Osteocyte (in vitro differentiated cells): ENCODE data around the gene RARS2. TPM values are rescaled to one million over a fixed set of nuclear protein-coding genes. Genes with fewer than 3 reads are reported as not detected.

ENCODE experiments used
- DNase-seq: peaks from one replicate; pipeline ENCODE4 v3.0.0; 2021; ENCODE audit warnings: mixed read lengths; ENCODE audit not compliant: unreplicated experiment; ENCODE audit errors: extremely low spot score
- H3K27ac Mint-ChIP-seq: one replicate; pipeline ENCODE4 v1.8.0; 2021; ENCODE audit warnings: mild to moderate bottlenecking, mixed read lengths; ENCODE audit not compliant: unreplicated experiment
- H3K27me3 Mint-ChIP-seq: one replicate; pipeline ENCODE4 v1.8.0; 2021; ENCODE audit warnings: mixed read lengths; ENCODE audit not compliant: unreplicated experiment
- H3K36me3 Mint-ChIP-seq: one replicate; pipeline ENCODE4 v1.8.0; 2021; ENCODE audit warnings: mixed read lengths; ENCODE audit not compliant: unreplicated experiment
- H3K4me1 Mint-ChIP-seq: one replicate; pipeline ENCODE4 v1.8.0; 2021; ENCODE audit warnings: mixed read lengths; ENCODE audit not compliant: unreplicated experiment
- H3K4me3 Mint-ChIP-seq: one replicate; pipeline ENCODE4 v1.8.0; 2021; ENCODE audit warnings: mild to moderate bottlenecking, moderate library complexity, mixed read lengths; ENCODE audit not compliant: unreplicated experiment
- H3K9me3 Mint-ChIP-seq: one replicate; pipeline ENCODE4 v1.8.0; 2021; ENCODE audit warnings: mixed read lengths; ENCODE audit not compliant: unreplicated experiment
- long read RNA-seq: library from polyadenylated mRNA; unstranded; transcript quantifications from one replicate; pipeline ENCODE4 v2.0.0, GENCODE V29; 2021
- total RNA-seq: library from RNA; stranded (reverse); gene quantifications from 2 replicates; pipeline ENCODE4 v1.2.1, GENCODE V29; 2021
- TF ChIP-seq, protein P1 (sequence below): fragments of 200-600 bp; sonication (generic); IDR thresholded peaks from 2 replicates; pipeline ENCODE4 v1.5.0; 2021; ENCODE audit warnings: antibody characterized with exemption, mild to moderate bottlenecking, moderate library complexity

Gene RARS2
- total RNA-seq = 40.1 and 42.0 TPM in 2 replicates
- long read RNA-seq, transcript RARS2-201 (20 exons, 1,818 nt) = major isoform, 195 of 554 reads
- long read RNA-seq, partial matches to known transcripts = 187 of 554 reads
- long read RNA-seq, other reads (novel, unspliced or antisense) = 172 of 554 reads

GRCh38 chr6:87589693-87590416, at the start of gene RARS2, which contains the start of gene ORC3:
Gene RARS2, minus strand, starts transcription at chr6:87589987. Its CDS starts 30 bp downstream, at chr6:87589957.
Gene ORC3, plus strand, starts transcription at chr6:87590135. Its CDS starts 34 bp downstream, at chr6:87590169.
- H3K4me1 Mint-ChIP-seq = peaks cover 45% of the 10 kb centered on the region
- H3K27me3 Mint-ChIP-seq = no peaks in the 10 kb centered on the region
- peak within 1 kb of the TSS; percentile 93 for H3K27ac Mint-ChIP-seq
- DNase-seq = peak; percentile 97
- TF ChIP-seq, protein P1, sequence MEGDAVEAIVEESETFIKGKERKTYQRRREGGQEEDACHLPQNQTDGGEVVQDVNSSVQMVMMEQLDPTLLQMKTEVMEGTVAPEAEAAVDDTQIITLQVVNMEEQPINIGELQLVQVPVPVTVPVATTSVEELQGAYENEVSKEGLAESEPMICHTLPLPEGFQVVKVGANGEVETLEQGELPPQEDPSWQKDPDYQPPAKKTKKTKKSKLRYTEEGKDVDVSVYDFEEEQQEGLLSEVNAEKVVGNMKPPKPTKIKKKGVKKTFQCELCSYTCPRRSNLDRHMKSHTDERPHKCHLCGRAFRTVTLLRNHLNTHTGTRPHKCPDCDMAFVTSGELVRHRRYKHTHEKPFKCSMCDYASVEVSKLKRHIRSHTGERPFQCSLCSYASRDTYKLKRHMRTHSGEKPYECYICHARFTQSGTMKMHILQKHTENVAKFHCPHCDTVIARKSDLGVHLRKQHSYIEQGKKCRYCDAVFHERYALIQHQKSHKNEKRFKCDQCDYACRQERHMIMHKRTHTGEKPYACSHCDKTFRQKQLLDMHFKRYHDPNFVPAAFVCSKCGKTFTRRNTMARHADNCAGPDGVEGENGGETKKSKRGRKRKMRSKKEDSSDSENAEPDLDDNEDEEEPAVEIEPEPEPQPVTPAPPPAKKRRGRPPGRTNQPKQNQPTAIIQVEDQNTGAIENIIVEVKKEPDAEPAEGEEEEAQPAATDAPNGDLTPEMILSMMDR = no peak
- peaks cover 5% of the 10 kb centered on the region for H3K36me3 Mint-ChIP-seq
- no peaks in the 10 kb centered on the region for H3K9me3 Mint-ChIP-seq
- peak within 1 kb of the TSS; percentile 84 for H3K4me3 Mint-ChIP-seq

DNA sequence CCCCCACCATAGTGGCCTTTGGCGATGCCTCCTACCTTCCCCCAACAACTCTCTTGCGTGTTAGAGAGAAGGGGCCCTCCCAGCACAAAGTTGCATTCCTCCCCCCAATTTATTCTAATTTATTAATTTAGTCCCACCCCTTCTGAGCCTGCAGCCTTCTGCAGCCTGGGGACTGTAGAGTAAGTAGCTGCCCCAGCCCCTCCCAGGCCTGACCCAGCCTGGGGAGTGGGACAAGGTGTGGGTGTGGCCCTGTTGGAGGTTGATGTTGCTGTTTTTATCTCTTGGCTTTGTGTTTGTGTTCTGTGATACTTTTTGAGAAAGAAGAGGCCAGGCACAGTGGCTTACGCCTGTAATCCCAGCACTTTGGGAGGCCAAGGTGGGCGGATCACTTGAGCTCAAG, 49.6 kb upstream of the RARS2 start:
- Mint-ChIP-seq H3K4me1 (no peaks in the 10 kb centered on the region), H3K27me3 (no peaks in the 10 kb centered on the region), H3K36me3 (peaks cover 27% of the 10 kb centered on the region), H3K27ac (no peak overlapping the region), H3K9me3 (no peaks in the 10 kb centered on the region), H3K4me3 (no peak overlapping the region)
- DNase-seq = no peak
- TF ChIP-seq, protein P1 = no peak

DNA sequence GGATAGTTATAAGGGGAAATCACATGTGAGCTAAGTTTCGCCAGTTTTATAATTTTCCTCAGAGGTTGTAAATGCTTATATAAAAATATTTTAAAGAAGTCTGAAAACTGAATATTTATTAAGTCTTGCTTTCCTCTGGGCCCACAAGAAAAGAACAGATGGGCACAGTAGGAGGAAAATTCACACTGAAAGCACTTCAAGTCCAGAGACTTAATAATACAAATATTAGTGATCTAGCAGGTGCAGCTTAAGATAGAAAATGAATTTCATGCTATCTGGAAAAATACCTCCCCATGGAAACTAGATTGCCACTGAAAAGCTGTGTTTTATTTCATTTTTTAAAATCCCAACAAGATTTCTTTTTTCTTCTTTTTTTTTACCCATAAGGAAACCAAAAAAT, 47.3 kb upstream of the RARS2 start:
- no peaks in the 10 kb centered on the region for H3K9me3 Mint-ChIP-seq
- TF ChIP-seq, protein P1 = no peak
- H3K36me3 Mint-ChIP-seq = peaks cover 25% of the 10 kb centered on the region
- H3K27ac Mint-ChIP-seq = no peak overlapping the region
- no peaks in the 10 kb centered on the region for H3K4me1 Mint-ChIP-seq
- no peaks in the 10 kb centered on the region for H3K27me3 Mint-ChIP-seq
- DNase-seq = no peak
- H3K4me3 Mint-ChIP-seq = no peak overlapping the region

GRCh38 chr6:87636315-87636714, 46.5 kb upstream of the RARS2 start:
- Mint-ChIP-seq H3K27me3 (no peaks in the 10 kb centered on the region), H3K36me3 (peaks cover 25% of the 10 kb centered on the region), H3K9me3 (no peaks in the 10 kb centered on the region), H3K27ac (no peak overlapping the region), H3K4me3 (no peak overlapping the region), H3K4me1 (no peaks in the 10 kb centered on the region)
- no peak for DNase-seq
- TF ChIP-seq, protein P1 = no peak

DNA sequence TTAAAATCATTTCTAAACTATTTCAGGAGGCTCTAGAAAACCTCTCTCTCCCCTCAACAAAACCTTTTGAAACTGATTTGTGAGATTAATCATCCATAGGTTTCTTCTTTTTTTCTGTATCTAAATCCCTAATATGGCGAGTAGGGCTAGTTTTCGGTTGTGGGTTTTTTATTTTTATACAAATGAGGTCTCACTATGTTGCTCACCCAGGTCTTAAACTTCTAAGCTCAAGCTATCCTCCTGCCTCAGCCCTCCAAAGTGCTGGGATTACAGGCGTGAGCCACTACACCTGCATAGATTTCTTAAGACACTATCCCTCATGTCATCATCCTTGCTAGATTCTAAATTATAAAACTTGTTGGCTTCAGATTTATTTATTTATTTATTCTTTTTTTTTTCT, 44.1 kb upstream of the RARS2 start:
- no peak for DNase-seq
- H3K9me3 Mint-ChIP-seq = no peaks in the 10 kb centered on the region
- peaks cover 22% of the 10 kb centered on the region for H3K36me3 Mint-ChIP-seq
- no peak overlapping the region for H3K4me3 Mint-ChIP-seq
- H3K27me3 Mint-ChIP-seq = no peaks in the 10 kb centered on the region
- TF ChIP-seq, protein P1 = no peak
- H3K4me1 Mint-ChIP-seq = peaks cover 3% of the 10 kb centered on the region
- no peak overlapping the region for H3K27ac Mint-ChIP-seq
